ENCODE data around the gene ZBTB44.

The ZBTB44 gene

GRCh38 chr11:130213979-130214281 lies 100.8 kb downstream of the ZBTB44 start:
- TF ChIP-seq CTCF (conservative IDR thresholded peaks at IDR 0.05; ENCODE audit: low read depth, low read length) = no peak
- no peak for DNase-seq (ENCODE audit: low read depth)

GRCh38 chr11:130213143-130213978 lies 101.4 kb downstream of the ZBTB44 start:
- H3K4me3 ChIP-seq (ENCODE audit: low read length) = no peak overlapping the region
- DNase-seq (ENCODE audit: low read depth) = no peak
- TF ChIP-seq CTCF (conservative IDR thresholded peaks at IDR 0.05; ENCODE audit: low read depth, low read length) = peak; percentile 83

More at GRCh38 chr11:130213979-130214281, 100.8 kb downstream of the ZBTB44 start:
- H3K4me3 ChIP-seq (ENCODE audit: low read length) = no peak overlapping the region

GRCh38 chr11:130212431-130212961 lies 102.2 kb downstream of the ZBTB44 start:
- no peak for DNase-seq (ENCODE audit: low read depth)
- TF ChIP-seq CTCF (conservative IDR thresholded peaks at IDR 0.05; ENCODE audit: low read depth, low read length) = no peak
- H3K4me3 ChIP-seq (ENCODE audit: low read length) = no peak overlapping the region

- no peak overlapping the region for H3K4me3 ChIP-seq (ENCODE audit: low read length)
- DNase-seq (ENCODE audit: low read depth) = no peak
- no peak for TF ChIP-seq CTCF (conservative IDR thresholded peaks at IDR 0.05; ENCODE audit: low read depth, low read length)
These were observed 102.8 kb downstream of the ZBTB44 start for GRCh38 chr11:130211781-130212401.

- no peak for DNase-seq (ENCODE audit: low read depth)
- no peak for TF ChIP-seq CTCF (conservative IDR thresholded peaks at IDR 0.05; ENCODE audit: low read depth, low read length)
- no peak overlapping the region for H3K4me3 ChIP-seq (ENCODE audit: low read length)
These were observed 103.6 kb downstream of the ZBTB44 start for GRCh38 chr11:130211144-130211543.

GRCh38 chr11:130209954-130210854 lies 104.5 kb downstream of the ZBTB44 start:
- TF ChIP-seq CTCF (conservative IDR thresholded peaks at IDR 0.05; ENCODE audit: low read depth, low read length) = no peak
- no peak overlapping the region for H3K4me3 ChIP-seq (ENCODE audit: low read length)
- no peak for DNase-seq (ENCODE audit: low read depth)
